ENCODE results near the gene EIF3F. TPM values are rescaled to one million over a fixed set of nuclear protein-coding genes. Genes with fewer than 3 reads are reported as not detected.

EIF3F gene
- total and polyA plus RNA-seq, 2 experiments from 2014 or later = 137 to 201 TPM

- Histone ChIP-seq H3K9me2 (replicated peaks; ENCODE audit: insufficient read depth) (no peaks in the 10 kb centered on the region), H3K9me3 (ENCODE audit: low read depth) (no peaks in the 10 kb centered on the region), H4K20me1 (ENCODE audit: insufficient read depth, poor library complexity, severe bottlenecking) (no peaks in the 10 kb centered on the region), H3K4me3 (no peak overlapping the region), H3K36me3 (replicated peaks; ENCODE audit: insufficient read depth, low read depth) (no peaks in the 10 kb centered on the region), H3K27ac (no peak overlapping the region), H3K27me3 (no peaks in the 10 kb centered on the region), H3K79me2 (no peaks in the 10 kb centered on the region), H3K4me2 (no peak overlapping the region), H2AFZ (no peak overlapping the region), H3K4me1 (ENCODE audit: insufficient read depth) (no peaks in the 10 kb centered on the region)
- 83% methylated on average over 5 of the region's 5 CpGs for WGBS (ENCODE audit: low lambda C conversion rate, missing lambda C conversion rate)
- TF ChIP-seq CTCF (IDR thresholded peaks at IDR 0.05; ENCODE audit: poor library complexity) = no peak
- TF ChIP-seq EZH2 (IDR thresholded peaks at IDR 0.05; ENCODE audit: borderline replicate concordance) = no peak
- TF ChIP-seq EZH2phosphoT487 (IDR thresholded peaks at IDR 0.05; ENCODE audit: low read depth, severe bottlenecking, unreplicated experiment) = no peak
- DNase-seq (ENCODE audit: low spot score) = no peak
Observed at GRCh38 chr11:7973011-7973410, 14.1 kb upstream of the EIF3F start.

- no peaks in the 10 kb centered on the region for H3K79me2 ChIP-seq
- H2AFZ ChIP-seq = no peak overlapping the region
- H3K27me3 ChIP-seq = no peaks in the 10 kb centered on the region
- no peaks in the 10 kb centered on the region for H3K9me3 ChIP-seq (ENCODE audit: low read depth)
- H3K27ac ChIP-seq = no peak overlapping the region
- 83% methylated on average over 2 of the region's 2 CpGs for WGBS (ENCODE audit: low lambda C conversion rate, missing lambda C conversion rate)
- H3K4me1 ChIP-seq (ENCODE audit: insufficient read depth) = no peaks in the 10 kb centered on the region
- H3K4me2 ChIP-seq = no peak overlapping the region
- no peaks in the 10 kb centered on the region for H3K36me3 ChIP-seq (replicated peaks; ENCODE audit: insufficient read depth, low read depth)
- TF ChIP-seq EZH2phosphoT487 (IDR thresholded peaks at IDR 0.05; ENCODE audit: low read depth, severe bottlenecking, unreplicated experiment) (no peak), CTCF (IDR thresholded peaks at IDR 0.05; ENCODE audit: poor library complexity) (no peak), EZH2 (IDR thresholded peaks at IDR 0.05; ENCODE audit: borderline replicate concordance) (no peak)
- no peaks in the 10 kb centered on the region for H4K20me1 ChIP-seq (ENCODE audit: insufficient read depth, poor library complexity, severe bottlenecking)
- no peak overlapping the region for H3K4me3 ChIP-seq
- no peak for DNase-seq (ENCODE audit: low spot score)
- H3K9me2 ChIP-seq (replicated peaks; ENCODE audit: insufficient read depth) = no peaks in the 10 kb centered on the region
Observed at GRCh38 chr11:7974668-7975067, 12.5 kb upstream of the EIF3F start.

- no peak for TF ChIP-seq CTCF (IDR thresholded peaks at IDR 0.05; ENCODE audit: poor library complexity)
- no peak for TF ChIP-seq EZH2phosphoT487 (IDR thresholded peaks at IDR 0.05; ENCODE audit: low read depth, severe bottlenecking, unreplicated experiment)
- no peak for TF ChIP-seq EZH2 (IDR thresholded peaks at IDR 0.05; ENCODE audit: borderline replicate concordance)
- Histone ChIP-seq H3K9me3 (ENCODE audit: low read depth) (no peaks in the 10 kb centered on the region), H3K27ac (no peak overlapping the region), H3K27me3 (no peaks in the 10 kb centered on the region), H3K79me2 (no peaks in the 10 kb centered on the region), H3K4me2 (no peak overlapping the region), H3K36me3 (replicated peaks; ENCODE audit: insufficient read depth, low read depth) (no peaks in the 10 kb centered on the region), H3K4me1 (ENCODE audit: insufficient read depth) (no peaks in the 10 kb centered on the region), H3K4me3 (no peak overlapping the region), H4K20me1 (ENCODE audit: insufficient read depth, poor library complexity, severe bottlenecking) (no peaks in the 10 kb centered on the region), H2AFZ (no peak overlapping the region), H3K9me2 (replicated peaks; ENCODE audit: insufficient read depth) (no peaks in the 10 kb centered on the region)
- no peak for DNase-seq (ENCODE audit: low spot score)
- WGBS (ENCODE audit: low lambda C conversion rate, missing lambda C conversion rate) = 78% methylated on average over 5 of the region's 5 CpGs
Observed at GRCh38 chr11:7977232-7977917, 9.8 kb upstream of the EIF3F start.

All from hepatocyte (in vitro differentiated cells).